Astrocyte (in vitro differentiated cells and primary cell): ENCODE results near the gene LAMA4.

Source experiments
- EZH2 ChIP-seq: IDR thresholded peaks from 2 replicates; pipeline ENCODE4 v1.6.1; 2012; ENCODE audit warnings: mild to moderate bottlenecking, low read length, inconsistent platforms; ENCODE audit not compliant: insufficient read depth
- TF ChIP-seq, protein P1 (sequence below): IDR thresholded peaks from 2 replicates; pipeline ENCODE4 v1.5.1; 2011; ENCODE audit warnings: low read depth, mild to moderate bottlenecking, inconsistent platforms, low read length, moderate library complexity; ENCODE audit not compliant: insufficient read depth

DNA sequence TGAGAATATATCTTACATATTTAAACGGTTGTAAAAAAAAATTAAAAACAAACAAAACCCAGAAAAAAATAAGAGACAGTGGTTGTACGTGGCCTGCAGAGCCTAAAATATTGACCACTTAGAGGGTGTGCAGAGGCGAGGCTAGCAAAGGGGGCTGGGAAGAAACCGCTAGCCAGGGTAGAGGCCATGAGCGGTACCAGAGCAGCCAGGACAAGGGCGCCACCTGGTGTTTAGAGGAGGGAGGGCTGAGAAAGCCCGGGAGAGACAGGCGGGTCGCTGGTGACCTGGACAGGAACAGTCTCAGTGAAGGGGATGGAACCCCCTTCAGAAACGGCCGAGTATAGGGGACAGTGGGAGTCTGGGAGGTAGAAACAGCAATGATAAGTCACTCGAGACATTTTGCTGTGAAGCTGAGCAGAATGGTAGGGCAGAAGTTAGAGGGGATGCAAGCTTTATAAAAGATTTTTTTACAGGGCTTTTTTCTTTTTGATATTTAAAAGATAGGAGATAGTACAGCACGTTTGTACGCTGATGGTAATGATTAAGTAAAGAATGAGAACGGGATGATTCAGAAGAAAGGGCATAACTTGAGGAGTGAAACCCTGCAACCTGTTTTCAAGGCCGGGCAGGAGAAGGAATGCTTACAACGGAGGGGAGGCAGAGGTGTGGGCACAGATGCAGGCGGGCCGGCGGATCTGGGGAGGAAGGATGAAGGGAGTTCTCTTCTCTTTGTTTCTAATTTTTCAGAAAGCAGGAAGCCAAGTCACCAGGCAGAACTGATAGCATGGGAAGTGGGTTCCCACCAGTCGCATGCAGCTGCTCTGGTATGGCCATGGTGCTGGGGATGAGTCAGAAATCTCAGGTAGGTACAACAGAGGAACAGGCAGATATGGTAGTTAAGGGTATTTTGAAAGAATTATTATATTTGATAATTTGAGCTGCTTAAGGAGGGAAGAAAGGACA lies 90.8 kb downstream of the LAMA4 start:
- TF ChIP-seq, protein P1, sequence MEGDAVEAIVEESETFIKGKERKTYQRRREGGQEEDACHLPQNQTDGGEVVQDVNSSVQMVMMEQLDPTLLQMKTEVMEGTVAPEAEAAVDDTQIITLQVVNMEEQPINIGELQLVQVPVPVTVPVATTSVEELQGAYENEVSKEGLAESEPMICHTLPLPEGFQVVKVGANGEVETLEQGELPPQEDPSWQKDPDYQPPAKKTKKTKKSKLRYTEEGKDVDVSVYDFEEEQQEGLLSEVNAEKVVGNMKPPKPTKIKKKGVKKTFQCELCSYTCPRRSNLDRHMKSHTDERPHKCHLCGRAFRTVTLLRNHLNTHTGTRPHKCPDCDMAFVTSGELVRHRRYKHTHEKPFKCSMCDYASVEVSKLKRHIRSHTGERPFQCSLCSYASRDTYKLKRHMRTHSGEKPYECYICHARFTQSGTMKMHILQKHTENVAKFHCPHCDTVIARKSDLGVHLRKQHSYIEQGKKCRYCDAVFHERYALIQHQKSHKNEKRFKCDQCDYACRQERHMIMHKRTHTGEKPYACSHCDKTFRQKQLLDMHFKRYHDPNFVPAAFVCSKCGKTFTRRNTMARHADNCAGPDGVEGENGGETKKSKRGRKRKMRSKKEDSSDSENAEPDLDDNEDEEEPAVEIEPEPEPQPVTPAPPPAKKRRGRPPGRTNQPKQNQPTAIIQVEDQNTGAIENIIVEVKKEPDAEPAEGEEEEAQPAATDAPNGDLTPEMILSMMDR = peak; percentile 67
- TF ChIP-seq EZH2 = no peak
